GM12878 (cell line): ENCODE results near the gene PLEKHG2. TPM values are rescaled to one million over a fixed set of nuclear protein-coding genes. Genes with fewer than 3 reads are reported as not detected.
A peak's percentile ranks its signal among the peaks of the same experiment; 100 is the strongest.

Experiments used
- BCL11A ChIP-seq: IDR thresholded peaks from 2 replicates; pipeline ENCODE4 v1.6.1; 2011; ENCODE audit warnings: low read depth, low read length
- DPF2 ChIP-seq: fragments of 450-650 bp; IDR thresholded peaks from 2 replicates; pipeline ENCODE4 v1.6.1; 2017; ENCODE audit warnings: mild to moderate bottlenecking
- E4F1 ChIP-seq: fragments of 450-650 bp; IDR thresholded peaks from 2 replicates; pipeline ENCODE4 v1.6.1; 2018; ENCODE audit warnings: borderline replicate concordance, mild to moderate bottlenecking; ENCODE audit not compliant: partially characterized antibody
- GATAD2B ChIP-seq: fragments of 450-650 bp; conservative IDR thresholded peaks from 2 replicates; pipeline ENCODE4 v1.6.1; 2017; ENCODE audit warnings: low read depth, mild to moderate bottlenecking, moderate library complexity
- JUND ChIP-seq: IDR thresholded peaks from 2 replicates; pipeline ENCODE4 v1.6.1; 2012; ENCODE audit warnings: low read depth, mild to moderate bottlenecking, low read length, improper control_type of control experiment, moderate library complexity
- KDM1A ChIP-seq: fragments of 200-600 bp; sonication (generic); IDR thresholded peaks from 2 replicates; pipeline ENCODE4 v1.6.1; 2016; ENCODE audit warnings: borderline replicate concordance
- KLF5 ChIP-seq: fragments of 450-650 bp; IDR thresholded peaks from 2 replicates; pipeline ENCODE4 v1.6.1; 2014; ENCODE audit warnings: mild to moderate bottlenecking; ENCODE audit not compliant: partially characterized antibody
- MTA2 ChIP-seq: fragments of 450-650 bp; IDR thresholded peaks from 2 replicates; pipeline ENCODE4 v1.6.1; 2016; ENCODE audit warnings: low read depth, mild to moderate bottlenecking, moderate library complexity
- MYC ChIP-seq: IDR thresholded peaks from 2 replicates; pipeline ENCODE4 v1.6.1; 2011; ENCODE audit warnings: mild to moderate bottlenecking, low read length, moderate library complexity, inconsistent platforms; ENCODE audit not compliant: insufficient read depth, insufficient replicate concordance, insufficient read length, severe bottlenecking
- NFIC ChIP-seq: IDR thresholded peaks from 2 replicates; pipeline ENCODE4 v1.6.1; 2012; ENCODE audit warnings: low read depth, mild to moderate bottlenecking, inconsistent platforms, low read length, moderate library complexity
- NFXL1 ChIP-seq: fragments of 450-650 bp; IDR thresholded peaks from 2 replicates; pipeline ENCODE4 v1.6.1; 2017; ENCODE audit warnings: antibody characterized with exemption, mild to moderate bottlenecking, borderline replicate concordance
- NR2C1 ChIP-seq: fragments of 450-650 bp; IDR thresholded peaks from 2 replicates; pipeline ENCODE4 v1.6.1; 2017; ENCODE audit warnings: antibody characterized with exemption, mild to moderate bottlenecking, moderate library complexity
- NR2C2 ChIP-seq: IDR thresholded peaks from 2 replicates; pipeline ENCODE4 v1.6.1; 2011; ENCODE audit warnings: borderline replicate concordance, low read depth; ENCODE audit not compliant: control insufficient read depth, insufficient read length
- NR2F1 ChIP-seq: fragments of 450-650 bp; conservative IDR thresholded peaks from 2 replicates; pipeline ENCODE4 v1.6.1; 2017; ENCODE audit warnings: mild to moderate bottlenecking
- NRF1 ChIP-seq: conservative IDR thresholded peaks from 2 replicates; pipeline ENCODE4 v1.6.1; 2011; ENCODE audit warnings: mild to moderate bottlenecking, low read depth, low read length, improper control_type of control experiment
- PRDM15 ChIP-seq: fragments of 450-650 bp; formaldehyde crosslinking; IDR thresholded peaks from 2 replicates; pipeline ENCODE4 v1.4.0; 2020; ENCODE audit warnings: mild to moderate bottlenecking, moderate library complexity
- RCOR1 ChIP-seq: conservative IDR thresholded peaks from 2 replicates; pipeline ENCODE4 v1.6.1; 2012; ENCODE audit warnings: low read depth, low read length, improper control_type of control experiment
- SREBF1 ChIP-seq: IDR thresholded peaks from 2 replicates; pipeline ENCODE4 v1.6.1; 2012; ENCODE audit warnings: mild to moderate bottlenecking, low read length
- STAT1 ChIP-seq: fragments of 450-650 bp; conservative IDR thresholded peaks from 2 replicates; pipeline ENCODE4 v1.6.1; 2014; ENCODE audit warnings: antibody characterized with exemption, mild to moderate bottlenecking
- STAT3 ChIP-seq: IDR thresholded peaks from 2 replicates; pipeline ENCODE4 v1.6.1; 2011; ENCODE audit warnings: low read depth, low read length, improper control_type of control experiment
- TBL1XR1 ChIP-seq: IDR thresholded peaks from 2 replicates; pipeline ENCODE4 v1.6.1; 2012; ENCODE audit warnings: low read depth, low read length, improper control_type of control experiment
- TCF12 ChIP-seq: IDR thresholded peaks from 2 replicates; pipeline ENCODE4 v1.6.1; 2011; ENCODE audit warnings: low read depth, mild to moderate bottlenecking, low read length
- TCF3 ChIP-seq: IDR thresholded peaks from 2 replicates; pipeline ENCODE4 v1.6.1; 2012; ENCODE audit warnings: low read depth, mild to moderate bottlenecking, low read length, borderline replicate concordance; ENCODE audit not compliant: insufficient read depth
- YY1 ChIP-seq: IDR thresholded peaks from 2 replicates; pipeline ENCODE4 v1.6.1; 2011; ENCODE audit warnings: low read depth, mild to moderate bottlenecking, low read length
- ZNF274 ChIP-seq: IDR thresholded peaks from one replicate; pipeline ENCODE4 v1.8.0; 2011; ENCODE audit not compliant: insufficient read length, insufficient read depth
- ZNF622 ChIP-seq: fragments of 450-650 bp; IDR thresholded peaks from 2 replicates; pipeline ENCODE4 v1.6.1; 2017; ENCODE audit warnings: mild to moderate bottlenecking, inconsistent platforms
- polyA plus RNA-seq, 11 experiments: library from polyadenylated mRNA; depleted of rRNA in 4 of 11; unstranded in 6 of 11; stranded (reverse) in 5 of 11; fragments of >200 nt; fragmentation: Nextera tagmentation in 4 of 11; fragmentation: Illumina TruSeq in 1 of 11; extraction: Ambion mirVana in 4 of 11; extraction: Trizol in 1 of 11; gene quantifications; 1 replicate in 1 of 11; 2 replicates in 10 of 11; pipeline versions ENCODE4 v1.2.1 to v1.2.3, GENCODE V29; 2011 to 2016; ENCODE audit warnings: inconsistent platforms in 2 of 11, missing spikeins in 2 of 11, low read depth in 1 of 11
- total RNA-seq, 4 experiments: library from RNA; depleted of rRNA in 3 of 4; stranded (reverse); fragments of >200 nt in 3 of 4; fragmentation: Illumina TruSeq in 1 of 4; extraction: Trizol in 1 of 4; gene quantifications; 2 replicates each; pipeline versions ENCODE4 v1.2.1 to v1.2.3, GENCODE V29; 2013 to 2021

PLEKHG2 gene
- total and polyA plus RNA-seq, 10 of the 15 experiments (the other 5 are each of a cell fraction or from before 2014, with no cell fraction given): 3.0 to 62.5 (median 17.2) TPM

- TF ChIP-seq E4F1 (no peak), BCL11A (no peak), KLF5 (no peak), TBL1XR1 (no peak), NFXL1 (no peak), STAT1 (no peak), RCOR1 (no peak), ZNF274 (no peak), TCF12 (no peak), YY1 (no peak), ZNF622 (no peak), STAT3 (no peak), NR2C2 (no peak), MTA2 (no peak), MYC (no peak), KDM1A (no peak), NR2C1 (no peak), SREBF1 (no peak), NRF1 (no peak), TCF3 (0 out of 2 replicates have a peak, but pooled peaks have one; percentile 56), NFIC (no peak), JUND (no peak), GATAD2B (peak; percentile 30; the same call in 1 of the 2 replicates), PRDM15 (CRISPR knock-in tag) (no peak), DPF2 (no peak), NR2F1 (peak; percentile 24; the same call in 1 of the 2 replicates)
Observed at GRCh38 chr19:39407660-39408391, 4.6 kb upstream of the PLEKHG2 start (continued).
